WTC11 (cell line): ENCODE results near the gene C11orf58. TPM values are rescaled to one million over a fixed set of nuclear protein-coding genes. Genes with fewer than 3 reads are reported as not detected.

Experiments
- ATAC-seq: fragments of 200-7000 bp; cut with Tn5 transposase; 2 replicates; pipeline ENCODE4 v1.10.0; 2021; ENCODE audit warnings: mild to moderate bottlenecking, moderate library complexity
- CTCF ChIA-PET: fragments of 300-600 bp; sonication (Branson Sonifier 250); formaldehyde crosslinking; loops from one replicate; lab custom pipeline; 2021; ENCODE audit warnings: antibody characterized with exemption; lab: Charles Lee
- POLR2A ChIA-PET: fragments of 350-600 bp; sonication (Branson Sonifier 250); formaldehyde crosslinking; loops from one replicate; lab custom pipeline; 2021; ENCODE audit warnings: antibody characterized with exemption; lab: Charles Lee
- DNase-seq: peaks from one replicate; pipeline ENCODE4 v3.0.0; 2021; ENCODE audit warnings: low spot score
- H3K27ac Mint-ChIP-seq: 2 replicates; pipeline ENCODE4 v1.8.0; 2021; ENCODE audit warnings: mixed read lengths
- H3K27me3 Mint-ChIP-seq: 2 replicates; pipeline ENCODE4 v1.8.0; 2021; ENCODE audit warnings: low read depth, mild to moderate bottlenecking, moderate library complexity, mixed read lengths
- H3K36me3 Mint-ChIP-seq: 2 replicates; pipeline ENCODE4 v1.8.0; 2021; ENCODE audit warnings: mixed read lengths
- H3K4me1 Mint-ChIP-seq: 2 replicates; pipeline ENCODE4 v1.8.0; 2022; ENCODE audit warnings: mixed read lengths
- H3K4me3 Mint-ChIP-seq: 2 replicates; pipeline ENCODE4 v1.8.0; 2021; ENCODE audit warnings: mild to moderate bottlenecking, moderate library complexity, mixed read lengths
- H3K9me3 Mint-ChIP-seq: 2 replicates; pipeline ENCODE4 v1.8.0; 2021; ENCODE audit warnings: mixed read lengths
- ATF1 ChIP-seq: sonication (generic); formaldehyde crosslinking; IDR thresholded peaks from 2 replicates; pipeline ENCODE4 v1.8.1; 2023; ENCODE audit warnings: mild to moderate bottlenecking, moderate library complexity, missing genetic modification reagents
- CREB1 ChIP-seq: sonication (generic); formaldehyde crosslinking; IDR thresholded peaks from 2 replicates; pipeline ENCODE4 v1.8.0; 2023; ENCODE audit warnings: mild to moderate bottlenecking, missing genetic modification reagents
- CTCF ChIP-seq: fragments of 200-600 bp; IDR thresholded peaks from 2 replicates; pipeline ENCODE4 v1.8.0; 2022; ENCODE audit warnings: antibody characterized with exemption
- E2F4 ChIP-seq: sonication (generic); formaldehyde crosslinking; IDR thresholded peaks from 2 replicates; pipeline ENCODE4 v1.8.1; 2022; ENCODE audit warnings: low read depth, mild to moderate bottlenecking, moderate library complexity, missing genetic modification reagents, borderline replicate concordance
- ELF4 ChIP-seq: sonication (generic); formaldehyde crosslinking; IDR thresholded peaks from 2 replicates; pipeline ENCODE4 v1.8.1; 2022; ENCODE audit warnings: low read depth, mild to moderate bottlenecking, moderate library complexity, missing genetic modification reagents
- FOXP1 ChIP-seq: sonication (generic); formaldehyde crosslinking; IDR thresholded peaks from 2 replicates; pipeline ENCODE4 v1.8.0; 2022; ENCODE audit warnings: missing genetic modification reagents, mild to moderate bottlenecking, moderate library complexity, borderline replicate concordance
- GABPB1 ChIP-seq: sonication (generic); formaldehyde crosslinking; IDR thresholded peaks from 2 replicates; pipeline ENCODE4 v1.8.1; 2023; ENCODE audit warnings: mild to moderate bottlenecking, missing genetic modification reagents
- HMGA2 ChIP-seq: fragments of 250-450 bp; sonication (Bioruptor Pico); IDR thresholded peaks from 2 replicates; pipeline ENCODE4 v1.4.0; 2021; ENCODE audit warnings: mild to moderate bottlenecking, moderate library complexity
- NFATC4 ChIP-seq: fragments of 250-450 bp; sonication (Bioruptor Pico); IDR thresholded peaks from 2 replicates; pipeline ENCODE4 v1.9.0; 2021; ENCODE audit warnings: mild to moderate bottlenecking
- NFYB ChIP-seq: sonication (generic); formaldehyde crosslinking; conservative IDR thresholded peaks from 2 replicates; pipeline ENCODE4 v1.8.0; 2022; ENCODE audit warnings: low read depth, missing genetic modification reagents
- NR2C2 ChIP-seq: sonication (generic); formaldehyde crosslinking; IDR thresholded peaks from 2 replicates; pipeline ENCODE4 v1.8.0; 2022; ENCODE audit warnings: mild to moderate bottlenecking, missing genetic modification reagents
- PREB ChIP-seq: sonication (generic); formaldehyde crosslinking; IDR thresholded peaks from 2 replicates; pipeline ENCODE4 v1.8.1; 2022; ENCODE audit warnings: mild to moderate bottlenecking, missing genetic modification reagents, moderate library complexity, borderline replicate concordance
- SP1 ChIP-seq: sonication (generic); formaldehyde crosslinking; conservative IDR thresholded peaks from 2 replicates; pipeline ENCODE4 v1.8.1; 2022; ENCODE audit warnings: missing genetic modification reagents
- USF1 ChIP-seq: sonication (generic); formaldehyde crosslinking; IDR thresholded peaks from 2 replicates; pipeline ENCODE4 v1.8.0; 2022; ENCODE audit warnings: mild to moderate bottlenecking, missing genetic modification reagents
- ZBTB21 ChIP-seq: sonication (generic); formaldehyde crosslinking; IDR thresholded peaks from 2 replicates; pipeline ENCODE4 v1.8.1; 2023; ENCODE audit warnings: mild to moderate bottlenecking, missing genetic modification reagents, borderline replicate concordance
- ZNF121 ChIP-seq: sonication (generic); formaldehyde crosslinking; IDR thresholded peaks from 2 replicates; pipeline ENCODE4 v1.8.0; 2023; ENCODE audit warnings: missing genetic modification reagents
- ZNF138 ChIP-seq: sonication (generic); formaldehyde crosslinking; conservative IDR thresholded peaks from 2 replicates; pipeline ENCODE4 v1.8.1; 2022; ENCODE audit warnings: mild to moderate bottlenecking, moderate library complexity, missing genetic modification reagents
- ZNF423 ChIP-seq: fragments of 250-450 bp; sonication (Bioruptor Pico); IDR thresholded peaks from 2 replicates; pipeline ENCODE4 v2.1.2; 2022; ENCODE audit warnings: mild to moderate bottlenecking, moderate library complexity
- ZNF425 ChIP-seq: fragments of 250-450 bp; sonication (Bioruptor Pico); conservative IDR thresholded peaks from 2 replicates; pipeline ENCODE4 v1.9.0; 2021; ENCODE audit warnings: mild to moderate bottlenecking
- total RNA-seq: library from RNA; stranded (reverse); gene quantifications from 3 replicates; pipeline ENCODE4 v1.2.3, GENCODE V29; 2021
- TF ChIP-seq, protein P1 (sequence below): fragments of 250-450 bp; sonication (Bioruptor Pico); IDR thresholded peaks from 2 replicates; pipeline ENCODE4 v1.9.0; 2021; ENCODE audit warnings: mild to moderate bottlenecking
- TF ChIP-seq, protein P2 (sequence below): fragments of 250-450 bp; sonication (Bioruptor Pico); IDR thresholded peaks from 2 replicates; pipeline ENCODE4 v1.9.0; 2021; ENCODE audit warnings: moderate library complexity, mild to moderate bottlenecking, inconsistent platforms, borderline replicate concordance

The C11orf58 gene
- total RNA-seq, 1 experiment from 2014 or later: 141 TPM

DNA sequence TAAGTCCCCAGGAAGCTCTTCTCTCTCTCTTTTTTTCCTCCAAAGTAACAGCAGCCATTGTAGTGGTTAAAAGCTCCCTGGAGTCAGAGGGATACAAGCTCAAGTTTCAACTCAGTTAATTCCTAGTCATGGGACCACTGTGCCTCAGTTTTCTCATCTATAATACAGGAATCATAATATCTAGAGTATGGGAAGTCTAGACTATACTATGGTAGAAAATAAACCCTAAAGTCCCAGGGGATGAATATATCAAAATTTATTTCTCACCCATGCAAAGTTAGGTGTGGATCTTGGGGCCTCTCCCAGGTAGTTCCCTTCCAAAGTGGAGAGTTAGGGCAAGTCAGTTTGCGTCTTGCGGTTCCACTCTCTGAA is 33.7 kb downstream of the C11orf58 start (continued):
- TF ChIP-seq, protein P1, sequence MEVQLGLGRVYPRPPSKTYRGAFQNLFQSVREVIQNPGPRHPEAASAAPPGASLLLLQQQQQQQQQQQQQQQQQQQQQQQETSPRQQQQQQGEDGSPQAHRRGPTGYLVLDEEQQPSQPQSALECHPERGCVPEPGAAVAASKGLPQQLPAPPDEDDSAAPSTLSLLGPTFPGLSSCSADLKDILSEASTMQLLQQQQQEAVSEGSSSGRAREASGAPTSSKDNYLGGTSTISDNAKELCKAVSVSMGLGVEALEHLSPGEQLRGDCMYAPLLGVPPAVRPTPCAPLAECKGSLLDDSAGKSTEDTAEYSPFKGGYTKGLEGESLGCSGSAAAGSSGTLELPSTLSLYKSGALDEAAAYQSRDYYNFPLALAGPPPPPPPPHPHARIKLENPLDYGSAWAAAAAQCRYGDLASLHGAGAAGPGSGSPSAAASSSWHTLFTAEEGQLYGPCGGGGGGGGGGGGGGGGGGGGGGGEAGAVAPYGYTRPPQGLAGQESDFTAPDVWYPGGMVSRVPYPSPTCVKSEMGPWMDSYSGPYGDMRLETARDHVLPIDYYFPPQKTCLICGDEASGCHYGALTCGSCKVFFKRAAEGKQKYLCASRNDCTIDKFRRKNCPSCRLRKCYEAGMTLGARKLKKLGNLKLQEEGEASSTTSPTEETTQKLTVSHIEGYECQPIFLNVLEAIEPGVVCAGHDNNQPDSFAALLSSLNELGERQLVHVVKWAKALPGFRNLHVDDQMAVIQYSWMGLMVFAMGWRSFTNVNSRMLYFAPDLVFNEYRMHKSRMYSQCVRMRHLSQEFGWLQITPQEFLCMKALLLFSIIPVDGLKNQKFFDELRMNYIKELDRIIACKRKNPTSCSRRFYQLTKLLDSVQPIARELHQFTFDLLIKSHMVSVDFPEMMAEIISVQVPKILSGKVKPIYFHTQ (CRISPR knock-in tag): no peak
- TF ChIP-seq, all 79 proteins: peak for 0

DNA sequence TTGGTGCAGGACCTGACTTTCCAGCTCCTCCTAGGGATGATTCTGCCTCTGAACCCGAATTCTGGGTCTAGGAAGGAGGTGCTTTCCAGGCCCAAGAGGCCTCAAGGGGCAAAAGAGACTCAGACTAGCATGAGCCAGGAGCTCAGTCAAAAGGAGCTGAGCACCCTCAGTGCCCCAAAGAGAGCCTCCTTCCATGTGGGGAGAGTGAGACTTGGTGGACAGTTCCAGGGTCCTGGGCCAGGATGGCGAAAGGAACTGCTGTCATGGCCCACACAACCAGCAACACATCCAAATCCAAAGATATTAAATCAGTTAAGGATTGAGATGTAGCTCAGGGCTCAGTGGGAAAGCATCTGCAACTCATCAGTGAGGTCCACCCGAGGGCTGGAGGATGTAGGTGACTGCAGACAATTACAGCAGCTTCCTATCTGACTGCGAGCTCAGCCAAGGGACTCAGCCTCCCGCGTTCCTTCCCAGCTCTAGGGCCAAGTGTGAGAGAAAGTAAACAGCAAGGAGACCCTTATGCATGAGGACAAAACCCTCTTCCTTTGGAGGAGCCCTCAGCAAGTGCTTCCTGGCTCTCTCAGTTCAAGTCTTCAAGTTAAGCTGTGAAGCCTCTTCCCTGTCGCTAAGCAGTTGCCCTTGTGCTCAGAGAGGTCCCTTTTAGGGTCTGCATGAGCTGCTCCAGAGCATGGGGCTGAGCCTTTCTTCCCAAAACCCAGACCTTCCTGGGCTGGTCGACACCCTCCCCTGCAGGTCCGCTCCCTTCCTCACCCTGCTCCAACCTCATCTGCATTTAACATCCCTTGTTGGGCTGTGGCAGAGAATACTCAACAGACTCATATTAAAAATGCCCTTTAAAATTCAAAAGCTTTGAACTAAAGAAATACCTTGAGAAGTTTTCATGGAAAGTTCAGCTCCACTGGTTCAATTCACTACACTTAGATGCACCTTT is 35.8 kb downstream of the C11orf58 start:
- ATAC-seq: no peak; the same call in 1 of the 2 replicates
- no peaks in the 10 kb centered on the region for H3K9me3 Mint-ChIP-seq
- CTCF ChIA-PET: interaction anchor here (0.6 to 2.4 kb wide), 3 partner anchors 11 to 291 kb away, joined by 3 to 7 read pairs (median 3); no protein-coding TSS in a partner anchor
- POLR2A ChIA-PET: interaction anchor here (0.6 kb wide), 1 partner anchor 21 kb away, joined by 4 read pairs; no protein-coding TSS in a partner anchor
- H3K27ac Mint-ChIP-seq: no peak overlapping the region
- no peak overlapping the region for H3K4me3 Mint-ChIP-seq
- TF ChIP-seq ELF4 (no peak), CREB1 (CRISPR knock-in tag) (no peak), NFATC4 (CRISPR knock-in tag) (no peak), HMGA2 (CRISPR knock-in tag) (no peak), CTCF (no peak), NFYB (no peak), ZNF425 (CRISPR knock-in tag) (no peak), NR2C2 (no peak), GABPB1 (CRISPR knock-in tag) (no peak), FOXP1 (CRISPR knock-in tag) (no peak)
- TF ChIP-seq, all 79 proteins: peak for 0
- DNase-seq: no peak
- peaks cover 23% of the 10 kb centered on the region for H3K4me1 Mint-ChIP-seq
- H3K27me3 Mint-ChIP-seq: no peaks in the 10 kb centered on the region
- no peaks in the 10 kb centered on the region for H3K36me3 Mint-ChIP-seq

DNA sequence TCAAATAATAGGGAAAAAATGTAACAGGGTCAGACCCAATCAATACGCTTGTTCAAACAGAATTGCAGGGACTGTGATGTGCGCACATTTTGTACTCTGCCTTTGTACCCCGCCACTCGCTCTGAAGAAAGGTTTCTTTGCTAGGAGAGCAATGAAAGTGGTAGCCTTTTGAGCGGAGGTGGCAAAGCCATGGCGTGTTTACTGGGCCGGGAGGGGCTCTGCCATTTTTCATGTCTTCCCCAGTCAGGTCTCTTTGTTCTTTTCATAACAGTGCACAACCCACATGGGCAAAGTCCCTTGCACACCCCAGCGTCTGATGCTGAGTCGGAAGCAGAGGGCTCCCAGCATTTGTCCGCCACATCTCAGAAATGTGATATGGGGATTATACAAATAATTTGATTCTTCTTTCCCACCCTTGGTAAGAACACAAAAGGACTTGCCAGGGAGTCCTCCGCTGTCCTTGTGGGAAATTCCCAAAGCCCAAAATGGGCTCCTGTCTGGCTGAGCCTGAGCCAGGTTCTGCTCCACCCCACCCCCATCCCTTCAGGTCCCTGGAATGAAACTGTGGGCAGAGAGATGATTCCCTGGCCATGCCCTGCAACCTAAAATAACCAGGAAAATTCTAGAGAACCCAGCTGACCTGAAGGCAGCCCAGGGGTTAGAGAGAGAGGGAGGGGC is 36.6 kb downstream of the C11orf58 start:
- ChIA-PET CTCF (interaction anchor here (2.4 kb wide), 1 partner anchor 10 kb away, joined by 7 read pairs; no protein-coding TSS in a partner anchor), POLR2A (no interaction called here)
- no peak overlapping the region for H3K4me3 Mint-ChIP-seq
- H3K27ac Mint-ChIP-seq: no peak overlapping the region
- H3K27me3 Mint-ChIP-seq: no peaks in the 10 kb centered on the region
- H3K9me3 Mint-ChIP-seq: no peaks in the 10 kb centered on the region
- H3K4me1 Mint-ChIP-seq: peaks cover 31% of the 10 kb centered on the region
- DNase-seq (no peak), ATAC-seq (no peak)
- no peaks in the 10 kb centered on the region for H3K36me3 Mint-ChIP-seq
- TF ChIP-seq ZNF138 (no peak), ATF1 (CRISPR knock-in tag) (no peak), SP1 (no peak), PREB (CRISPR knock-in tag) (no peak), USF1 (no peak), CREB1 (CRISPR knock-in tag) (no peak), E2F4 (no peak), ZNF423 (CRISPR knock-in tag) (no peak), ZBTB21 (CRISPR knock-in tag) (no peak), NFATC4 (CRISPR knock-in tag) (no peak), ZNF121 (CRISPR knock-in tag) (no peak)
- TF ChIP-seq, protein P2, sequence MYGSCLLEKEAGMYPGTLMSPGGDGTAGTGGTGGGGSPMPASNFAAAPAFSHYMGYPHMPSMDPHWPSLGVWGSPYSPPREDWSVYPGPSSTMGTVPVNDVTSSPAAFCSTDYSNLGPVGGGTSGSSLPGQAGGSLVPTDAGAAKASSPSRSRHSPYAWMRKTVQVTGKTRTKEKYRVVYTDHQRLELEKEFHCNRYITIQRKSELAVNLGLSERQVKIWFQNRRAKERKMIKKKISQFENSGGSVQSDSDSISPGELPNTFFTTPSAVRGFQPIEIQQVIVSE: no peak
